Suprapubic skin (tissue), 4 donors: ENCODE data around the gene NLRP1. TPM values are rescaled to one million over a fixed set of nuclear protein-coding genes. Genes with fewer than 3 reads are reported as not detected.
"Not testable (repeated sequence)": the region's sequence is repeated elsewhere in the genome, so short reads cannot be mapped to it uniquely, and the experiment has no call there.

Experiments used
- DNase-seq, 2 donors: peaks; one replicate each; pipeline ENCODE4 v3.0.0-alpha.2; 2019; ENCODE audit warnings: low spot score in 2 of 2
- H3K27ac ChIP-seq: fragments of 200-600 bp; sonication (generic); one replicate; pipeline ENCODE4 v1.5.1; 2019
- H3K27me3 ChIP-seq: fragments of 200-600 bp; sonication (generic); one replicate; pipeline ENCODE4 v1.5.1; 2019
- H3K36me3 ChIP-seq: fragments of 200-600 bp; sonication (generic); one replicate; pipeline ENCODE4 v1.5.1; 2019
- H3K4me1 ChIP-seq: fragments of 200-600 bp; sonication (generic); one replicate; pipeline ENCODE4 v1.5.1; 2019
- H3K4me3 ChIP-seq: fragments of 200-600 bp; sonication (generic); one replicate; pipeline ENCODE4 v1.5.1; 2019; ENCODE audit warnings: mild to moderate bottlenecking
- H3K9me3 ChIP-seq: fragments of 200-600 bp; sonication (generic); one replicate; pipeline ENCODE4 v1.5.1; 2019
- EP300 ChIP-seq: sonication (generic); formaldehyde crosslinking; IDR thresholded peaks from one replicate; pipeline ENCODE4 v1.6.1; 2017; ENCODE audit warnings: antibody characterized with exemption
- POLR2A ChIP-seq, 2 donors: fragments of 450-650 bp; IDR thresholded peaks; one replicate each; pipeline ENCODE4 v1.6.1; 2017; ENCODE audit warnings: antibody characterized with exemption in 2 of 2, mild to moderate bottlenecking in 2 of 2, moderate library complexity in 2 of 2
- POLR2AphosphoS5 ChIP-seq, 3 donors: sonication (generic); formaldehyde crosslinking; IDR thresholded peaks; one replicate each; pipeline ENCODE4 v1.6.1; 2017; ENCODE audit warnings: antibody characterized with exemption in 3 of 3
- WGBS: methylation state at CpG from one replicate; pipeline ENCODE4 v1.1.5; 2018; 5-methylcytosine and 5-hydroxymethylcytosine counted together
- total RNA-seq, 4 donors: library from RNA; depleted of rRNA; stranded (reverse); fragments of >200 nt; gene quantifications; one replicate each; pipeline ENCODE4 v1.1.0, GENCODE V29; 2016
- TF ChIP-seq, protein P1 (sequence below), 2 donors: fragments of 200-600 bp in 1 of 2; fragments of 450-650 bp in 1 of 2; sonication (generic) in 1 of 2; IDR thresholded peaks; one replicate each; pipeline ENCODE4 v1.5.1; 2016 to 2019; ENCODE audit warnings: antibody characterized with exemption in 2 of 2, mild to moderate bottlenecking in 1 of 2, moderate library complexity in 1 of 2

Gene NLRP1
- total RNA-seq, 4 donors from 2014 or later = 66.9 to 279 (median 95.8) TPM

DNA sequence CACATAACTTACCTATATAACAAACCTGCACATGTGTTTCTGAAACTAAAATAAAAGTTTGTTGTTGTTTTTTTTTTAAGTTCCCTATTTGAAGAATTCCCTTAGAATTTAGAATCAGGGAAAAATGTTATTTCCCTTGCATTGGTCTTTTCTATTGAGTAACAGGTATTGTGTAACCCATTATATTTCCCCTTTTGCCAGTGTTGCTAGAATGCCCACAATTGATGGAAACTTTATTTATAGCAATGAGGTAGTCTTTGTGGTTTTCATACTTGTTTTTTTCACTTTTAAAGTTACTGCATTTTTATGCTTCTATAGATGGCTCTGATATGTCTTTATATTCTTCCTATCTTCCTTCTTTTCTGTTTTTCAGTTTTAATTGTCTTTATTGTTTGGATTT, 3.9 kb downstream of the NLRP1 start:
- H3K27me3 ChIP-seq = no peaks in the 10 kb centered on the region
- H3K36me3 ChIP-seq = peaks cover 30% of the 10 kb centered on the region
- TF ChIP-seq EP300 (no peak), POLR2A (IDR thresholded peaks at IDR 0.05) (no peak), POLR2AphosphoS5 (IDR thresholded peaks at IDR 0.05) (no peak)
- TF ChIP-seq, protein P1, sequence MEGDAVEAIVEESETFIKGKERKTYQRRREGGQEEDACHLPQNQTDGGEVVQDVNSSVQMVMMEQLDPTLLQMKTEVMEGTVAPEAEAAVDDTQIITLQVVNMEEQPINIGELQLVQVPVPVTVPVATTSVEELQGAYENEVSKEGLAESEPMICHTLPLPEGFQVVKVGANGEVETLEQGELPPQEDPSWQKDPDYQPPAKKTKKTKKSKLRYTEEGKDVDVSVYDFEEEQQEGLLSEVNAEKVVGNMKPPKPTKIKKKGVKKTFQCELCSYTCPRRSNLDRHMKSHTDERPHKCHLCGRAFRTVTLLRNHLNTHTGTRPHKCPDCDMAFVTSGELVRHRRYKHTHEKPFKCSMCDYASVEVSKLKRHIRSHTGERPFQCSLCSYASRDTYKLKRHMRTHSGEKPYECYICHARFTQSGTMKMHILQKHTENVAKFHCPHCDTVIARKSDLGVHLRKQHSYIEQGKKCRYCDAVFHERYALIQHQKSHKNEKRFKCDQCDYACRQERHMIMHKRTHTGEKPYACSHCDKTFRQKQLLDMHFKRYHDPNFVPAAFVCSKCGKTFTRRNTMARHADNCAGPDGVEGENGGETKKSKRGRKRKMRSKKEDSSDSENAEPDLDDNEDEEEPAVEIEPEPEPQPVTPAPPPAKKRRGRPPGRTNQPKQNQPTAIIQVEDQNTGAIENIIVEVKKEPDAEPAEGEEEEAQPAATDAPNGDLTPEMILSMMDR (IDR thresholded peaks at IDR 0.05) = no peak
- H3K4me3 ChIP-seq = no peak overlapping the region
- no peaks in the 10 kb centered on the region for H3K9me3 ChIP-seq
- no peak overlapping the region for H3K27ac ChIP-seq
- peaks cover 35% of the 10 kb centered on the region for H3K4me1 ChIP-seq
- DNase-seq = no peak

DNA sequence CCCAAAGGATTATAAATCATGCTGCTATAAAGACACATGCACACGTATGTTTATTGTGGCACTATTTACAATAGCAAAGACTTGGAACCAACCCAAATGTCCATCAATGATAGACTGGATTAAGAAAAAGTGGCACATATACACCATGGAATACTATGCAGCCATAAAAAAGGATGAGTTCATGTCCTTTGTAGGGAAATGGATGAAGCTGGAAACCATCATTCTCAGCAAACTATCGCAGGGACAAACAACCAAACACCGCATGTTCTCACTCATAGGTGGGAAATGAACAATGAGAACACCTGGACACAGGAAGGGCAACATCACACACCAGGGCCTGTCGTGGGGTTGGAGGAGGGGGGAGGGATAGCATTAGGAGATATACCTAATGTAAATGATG, 5.5 kb downstream of the NLRP1 start:
- H3K9me3 ChIP-seq, H3K27me3 ChIP-seq, H3K4me3 ChIP-seq, DNase-seq, H3K27ac ChIP-seq: not testable (repeated sequence)
- peaks cover 31% of the 10 kb centered on the region for H3K36me3 ChIP-seq
- H3K4me1 ChIP-seq = peaks cover 21% of the 10 kb centered on the region
- WGBS = 97% methylated on average over 3 of the region's 4 CpGs

DNA sequence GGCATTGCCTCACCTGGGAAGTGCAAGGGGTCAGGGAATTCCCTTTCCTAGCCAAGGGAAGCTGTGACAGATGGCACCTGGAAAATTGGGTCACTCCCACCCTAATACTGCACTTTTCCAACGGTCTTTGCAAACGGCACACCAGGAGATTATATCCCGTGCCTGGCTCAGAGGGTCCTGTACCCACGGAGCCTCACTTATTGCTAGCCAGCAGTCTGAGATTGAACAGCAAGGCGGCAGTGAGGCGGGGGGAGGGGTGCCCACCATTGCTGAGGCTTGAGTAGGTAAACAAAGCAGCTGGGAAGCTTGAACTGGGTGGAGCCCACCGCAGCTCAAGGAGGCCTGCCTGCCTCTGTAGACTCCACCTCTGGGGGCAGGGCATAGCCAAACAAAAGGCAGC, 11.3 kb downstream of the NLRP1 start:
- not testable (repeated sequence) for H3K9me3 ChIP-seq, H3K4me3 ChIP-seq, H3K4me1 ChIP-seq, H3K27me3 ChIP-seq, DNase-seq, H3K27ac ChIP-seq
- peaks cover 24% of the 10 kb centered on the region for H3K36me3 ChIP-seq
- 98% methylated on average over 7 of the region's 7 CpGs for WGBS

DNA sequence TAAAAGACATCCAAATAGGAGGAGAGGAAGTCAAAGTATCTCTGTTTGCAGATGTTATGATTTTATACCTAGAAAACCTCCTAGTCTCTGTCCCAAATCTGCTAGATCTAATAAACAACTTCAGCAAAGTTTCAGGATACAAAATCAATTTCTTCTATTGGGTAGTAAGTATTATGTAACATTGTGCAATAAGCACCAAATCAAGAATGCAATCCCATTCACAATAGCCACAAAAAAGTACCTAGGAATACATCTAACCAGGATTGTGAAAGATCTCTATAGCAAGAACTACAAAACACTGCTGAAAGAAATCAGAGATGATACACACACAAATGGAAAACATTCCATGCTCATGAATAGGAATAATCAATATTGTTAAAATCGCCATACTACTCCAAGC, 13.0 kb downstream of the NLRP1 start:
- TF ChIP-seq POLR2AphosphoS5 (IDR thresholded peaks at IDR 0.05) (no peak), EP300 (no peak), POLR2A (IDR thresholded peaks at IDR 0.05) (no peak)
- TF ChIP-seq, protein P1 (IDR thresholded peaks at IDR 0.05) = no peak
- no peak overlapping the region for H3K27ac ChIP-seq
- H3K4me1 ChIP-seq = no peaks in the 10 kb centered on the region
- WGBS = 97% methylated on average over 1 of the region's 1 CpG
- no peaks in the 10 kb centered on the region for H3K27me3 ChIP-seq
- H3K4me3 ChIP-seq = no peak overlapping the region
- no peak for DNase-seq
- peaks cover 22% of the 10 kb centered on the region for H3K36me3 ChIP-seq
- peaks cover 8% of the 10 kb centered on the region for H3K9me3 ChIP-seq

DNA sequence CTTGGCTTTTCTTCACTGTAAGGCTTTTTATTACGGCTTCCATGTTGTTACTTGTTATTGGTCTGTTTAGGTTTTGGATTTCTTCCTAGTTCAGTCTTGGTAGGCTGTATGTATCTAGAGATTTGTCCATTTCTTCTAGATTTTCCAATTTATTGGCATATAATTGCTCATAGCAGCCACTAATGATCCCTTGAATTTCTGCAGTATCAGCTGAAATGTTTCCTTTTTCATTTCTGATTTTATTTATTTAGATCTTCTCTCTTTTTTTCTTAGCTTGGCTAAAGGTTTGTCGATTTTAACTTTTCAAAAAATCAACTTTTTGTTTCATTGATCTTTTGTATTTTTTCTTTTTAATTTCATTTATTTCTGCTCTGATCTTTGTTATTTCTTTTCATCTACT, 18.5 kb downstream of the NLRP1 start:
- Histone ChIP-seq H3K9me3 (no peaks in the 10 kb centered on the region), H3K4me1 (peaks cover 7% of the 10 kb centered on the region), H3K27ac (no peak overlapping the region), H3K27me3 (no peaks in the 10 kb centered on the region), H3K36me3 (peaks cover 2% of the 10 kb centered on the region), H3K4me3 (no peak overlapping the region)
- TF ChIP-seq EP300 (no peak), POLR2AphosphoS5 (IDR thresholded peaks at IDR 0.05) (no peak), POLR2A (IDR thresholded peaks at IDR 0.05) (no peak)
- TF ChIP-seq, protein P1 (IDR thresholded peaks at IDR 0.05) = no peak
- WGBS = 73% methylated on average over 2 of the region's 2 CpGs
- no peak for DNase-seq

DNA sequence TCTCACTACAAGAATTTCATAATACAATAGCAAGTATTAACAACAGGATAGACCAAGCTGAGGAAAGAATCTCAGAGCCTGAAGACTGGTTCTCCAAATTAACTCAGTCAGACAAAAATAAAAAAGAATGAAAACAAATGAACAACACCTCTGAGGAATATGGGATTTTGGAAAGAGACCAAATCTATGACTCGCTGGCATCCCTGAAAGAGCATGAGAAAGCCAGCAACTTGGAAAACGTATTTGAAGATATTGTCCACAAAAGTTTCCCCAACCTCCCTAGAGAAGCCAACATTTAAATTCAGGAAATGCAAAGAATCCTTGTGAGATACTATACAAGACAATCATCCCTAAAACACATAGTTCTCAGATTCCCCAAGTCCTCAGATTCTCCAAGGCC, 20.9 kb downstream of the NLRP1 start:
- TF ChIP-seq POLR2AphosphoS5 (IDR thresholded peaks at IDR 0.05) = no peak
- 43% methylated on average over 2 of the region's 2 CpGs for WGBS
- Histone ChIP-seq H3K27ac (no peak overlapping the region), H3K4me3 (no peak overlapping the region), H3K27me3 (no peaks in the 10 kb centered on the region), H3K4me1 (peaks cover 7% of the 10 kb centered on the region), H3K9me3 (no peaks in the 10 kb centered on the region), H3K36me3 (peaks cover 25% of the 10 kb centered on the region)
- DNase-seq = no peak

DNA sequence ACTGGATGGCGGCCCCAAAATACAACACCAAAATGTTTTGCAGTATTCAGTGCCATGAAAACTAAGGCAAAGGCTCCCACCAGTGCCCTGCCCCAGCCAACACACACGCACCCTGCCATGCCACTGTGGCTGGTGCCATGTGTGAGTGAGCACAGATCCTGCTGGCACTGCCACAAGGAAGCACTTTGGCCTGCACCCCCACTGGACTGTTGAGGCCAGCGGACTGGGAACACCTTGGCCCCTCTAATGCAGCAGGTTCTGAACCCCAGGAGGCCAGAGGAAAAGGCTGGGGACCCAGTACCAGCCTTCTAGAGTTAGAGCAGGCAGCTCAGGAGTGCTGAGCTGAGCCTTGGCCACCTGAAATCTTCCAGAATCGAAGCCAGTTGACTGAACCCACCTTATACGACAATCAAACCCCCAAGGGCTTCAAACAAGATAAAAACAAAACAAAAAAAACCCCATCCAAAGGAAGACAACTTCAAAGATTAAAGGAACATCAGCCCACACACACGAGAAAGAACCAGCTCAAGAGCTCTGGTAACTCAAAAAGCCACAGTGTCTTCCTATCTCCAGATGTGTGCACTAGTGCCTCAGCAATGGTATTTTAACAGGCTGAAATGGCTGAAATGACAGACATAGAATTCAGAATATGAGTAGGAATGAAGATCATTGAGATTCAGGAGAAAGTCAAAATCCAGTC, 21.5 kb downstream of the NLRP1 start:
- no peaks in the 10 kb centered on the region for H3K9me3 ChIP-seq
- TF ChIP-seq EP300 (no peak), POLR2AphosphoS5 (IDR thresholded peaks at IDR 0.05) (no peak), POLR2A (IDR thresholded peaks at IDR 0.05) (no peak)
- TF ChIP-seq, protein P1 (IDR thresholded peaks at IDR 0.05) = no peak
- WGBS = 81% methylated on average over 5 of the region's 6 CpGs

More for the DNA sequence above, 21.5 kb downstream of the NLRP1 start:
- Histone ChIP-seq H3K27ac (no peak overlapping the region), H3K4me3 (no peak overlapping the region), H3K36me3 (peaks cover 31% of the 10 kb centered on the region), H3K27me3 (no peaks in the 10 kb centered on the region), H3K4me1 (peaks cover 7% of the 10 kb centered on the region)
- DNase-seq = no peak
